Activated T-helper 2 cell treated with anti-CD3 and anti-CD28 coated beads, Interferon-gamma antibody, Interleukin-2, Interleukin-4, amounts not matched to agents 10 μg/mL and 5 μg/mL and 100 μg/mL, durations not matched to agents 14 hours and 24 hours and 36 hours (primary cell): Measurements from ENCODE around the gene RAB3C. TPM values are rescaled to one million over a fixed set of nuclear protein-coding genes. Genes with fewer than 3 reads are reported as not detected.

Experiments used
- DNase-seq: peaks from one replicate; pipeline ENCODE4 v3.0.0; 2021; ENCODE audit warnings: low spot score
- H3K27ac Mint-ChIP-seq: one replicate; pipeline ENCODE4 v1.8.0; 2021; ENCODE audit warnings: mixed read lengths
- H3K27me3 Mint-ChIP-seq: one replicate; pipeline ENCODE4 v1.8.0; 2021; ENCODE audit warnings: low read depth, mixed read lengths
- H3K36me3 Mint-ChIP-seq: one replicate; pipeline ENCODE4 v1.8.0; 2021; ENCODE audit warnings: low read depth, mixed read lengths
- H3K4me1 Mint-ChIP-seq: one replicate; pipeline ENCODE4 v1.8.0; 2021; ENCODE audit warnings: low read depth, mixed read lengths
- H3K4me3 Mint-ChIP-seq: one replicate; pipeline ENCODE4 v1.8.0; 2021; ENCODE audit warnings: low read depth, mild to moderate bottlenecking, moderate library complexity, mixed read lengths
- H3K9me3 Mint-ChIP-seq: one replicate; pipeline ENCODE4 v1.8.0; 2021; ENCODE audit warnings: mixed read lengths
- intact Hi-C: fragments of 100-400 bp; cut with micrococcal nuclease; formaldehyde crosslinking; loops from one replicate; pipeline ENCODE4 v1.15.1; 2023
- total RNA-seq: library from RNA; stranded (reverse); gene quantifications from 2 replicates; pipeline ENCODE4 v1.2.3, GENCODE V29; 2022

Gene RAB3C
- total RNA-seq, 1 donor from 2014 or later: not detected

DNA sequence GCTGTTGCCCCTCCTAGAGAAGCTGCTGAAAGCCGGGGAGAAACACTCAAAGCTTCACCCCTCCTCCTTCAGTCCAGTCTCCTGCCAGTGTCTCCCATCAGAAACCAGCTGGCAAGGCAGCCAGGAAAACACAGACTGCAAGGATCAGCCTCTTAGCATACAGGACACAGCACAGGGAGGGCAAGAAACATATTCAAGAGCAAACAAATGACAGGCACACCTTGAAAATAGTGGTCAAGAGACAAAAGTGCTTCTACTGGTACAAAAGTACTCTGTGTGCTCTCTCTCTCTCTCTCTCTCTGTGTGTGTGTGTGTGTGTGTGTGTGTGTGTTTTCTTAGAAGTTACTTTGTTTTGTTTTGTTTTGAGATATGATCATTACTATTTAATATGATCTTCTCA, 227.2 kb downstream of the RAB3C start:
- H3K27ac Mint-ChIP-seq: no peak overlapping the region
- no peak for DNase-seq
- no peaks in the 10 kb centered on the region for H3K4me1 Mint-ChIP-seq
- H3K4me3 Mint-ChIP-seq: no peak overlapping the region
- H3K36me3 Mint-ChIP-seq: no peaks in the 10 kb centered on the region
- no peaks in the 10 kb centered on the region for H3K9me3 Mint-ChIP-seq
- intact Hi-C loops: no loop called here
- H3K27me3 Mint-ChIP-seq: peaks cover 14% of the 10 kb centered on the region

DNA sequence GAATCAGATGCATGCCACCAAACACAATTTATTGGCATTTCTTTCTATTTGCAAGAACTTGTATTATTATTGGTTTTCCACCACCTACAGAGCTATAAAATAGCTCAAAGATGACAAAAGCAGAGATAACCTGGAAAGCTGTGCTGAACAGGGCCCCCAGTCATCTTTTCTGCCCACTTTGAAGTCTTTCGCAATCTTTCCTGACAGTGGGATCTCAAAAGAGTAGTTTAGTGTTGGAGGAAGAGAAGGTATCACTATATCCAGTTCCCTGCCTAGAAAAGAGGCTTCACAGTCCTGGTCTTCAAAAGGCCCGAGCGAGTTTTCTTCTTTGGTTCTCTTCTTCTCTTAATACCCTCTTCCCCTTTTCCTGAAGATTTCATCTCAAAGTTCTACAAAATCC, 231.0 kb downstream of the RAB3C start:
- Mint-ChIP-seq H3K36me3 (no peaks in the 10 kb centered on the region), H3K4me1 (no peaks in the 10 kb centered on the region), H3K4me3 (no peak overlapping the region), H3K27me3 (no peaks in the 10 kb centered on the region), H3K9me3 (no peaks in the 10 kb centered on the region), H3K27ac (no peak overlapping the region)
- DNase-seq: no peak
- intact Hi-C loops: no loop called here

DNA sequence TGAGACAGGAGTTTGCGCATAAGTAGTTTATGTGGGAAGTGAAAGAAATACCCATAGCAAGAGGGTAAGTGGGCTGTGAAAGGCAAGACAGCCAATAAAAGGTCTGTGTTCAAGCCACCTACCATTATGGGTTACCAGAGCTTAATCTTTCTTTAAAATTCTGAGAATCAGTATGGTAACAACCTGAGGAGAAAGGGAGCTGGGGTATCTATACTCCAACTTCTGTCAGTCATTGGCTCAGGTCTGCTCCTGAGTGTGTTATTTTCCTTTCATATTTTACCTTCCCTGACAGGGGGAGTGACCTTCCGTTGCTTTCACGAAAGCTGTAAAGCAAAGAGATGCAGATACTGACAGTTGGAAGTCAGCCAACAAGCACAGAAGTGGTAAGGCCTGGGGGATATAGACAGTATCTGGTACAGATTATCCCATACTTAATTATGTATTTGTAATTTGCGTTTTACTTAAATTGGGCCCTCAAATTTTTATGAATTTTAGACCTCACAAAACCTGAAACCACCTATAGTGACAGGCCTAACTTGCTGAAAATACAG, 233.4 kb downstream of the RAB3C start:
- no peak for DNase-seq
- Mint-ChIP-seq H3K27ac (no peak overlapping the region), H3K36me3 (no peaks in the 10 kb centered on the region), H3K27me3 (no peaks in the 10 kb centered on the region), H3K4me1 (no peaks in the 10 kb centered on the region), H3K9me3 (no peaks in the 10 kb centered on the region), H3K4me3 (no peak overlapping the region)
- intact Hi-C loops: no loop called here

DNA sequence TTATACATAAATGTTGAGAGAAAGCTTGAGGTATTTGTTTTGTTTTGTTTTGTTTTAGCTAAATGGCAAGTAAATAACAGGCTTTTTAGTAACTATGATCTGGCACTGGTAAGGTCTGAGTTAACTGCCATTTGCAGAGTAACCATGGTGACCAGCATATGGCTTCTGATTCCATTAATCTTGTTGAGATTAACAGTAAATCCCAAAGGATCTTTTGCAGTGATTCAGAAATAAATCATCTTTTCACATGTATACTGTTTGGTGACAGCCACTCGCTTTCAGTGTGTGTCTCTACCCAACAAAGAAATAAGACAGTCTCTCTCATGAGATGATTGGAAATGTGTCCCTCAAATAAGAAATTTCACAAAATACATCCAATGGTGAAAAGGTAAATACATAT, 235.6 kb downstream of the RAB3C start:
- H3K4me1 Mint-ChIP-seq: no peaks in the 10 kb centered on the region
- no peak overlapping the region for H3K27ac Mint-ChIP-seq
- intact Hi-C loops: no loop called here
- no peaks in the 10 kb centered on the region for H3K36me3 Mint-ChIP-seq
- no peak overlapping the region for H3K4me3 Mint-ChIP-seq
- DNase-seq: no peak
- H3K27me3 Mint-ChIP-seq: no peaks in the 10 kb centered on the region
- H3K9me3 Mint-ChIP-seq: no peaks in the 10 kb centered on the region

DNA sequence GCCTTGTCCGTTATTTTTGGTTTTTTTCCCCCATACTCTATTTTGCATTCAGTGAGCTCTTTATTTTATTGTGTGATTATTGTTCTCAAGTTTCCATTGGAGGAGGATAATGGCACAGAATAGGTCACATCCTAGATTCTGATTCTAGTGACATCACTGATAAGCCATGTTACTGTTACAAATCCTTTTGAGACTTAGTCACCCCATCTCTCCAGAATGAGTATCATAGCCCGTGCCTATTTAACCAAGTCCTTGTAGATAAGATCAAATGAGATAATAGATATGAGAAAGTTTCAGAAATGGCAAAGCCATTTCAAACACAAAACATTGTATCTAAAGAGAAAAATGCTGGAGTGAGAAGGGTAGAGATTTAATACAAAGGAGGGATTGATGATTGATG, 242.6 kb downstream of the RAB3C start:
- Mint-ChIP-seq H3K36me3 (no peaks in the 10 kb centered on the region), H3K9me3 (no peaks in the 10 kb centered on the region), H3K4me3 (no peak overlapping the region), H3K4me1 (peaks cover 6% of the 10 kb centered on the region), H3K27me3 (peaks cover 5% of the 10 kb centered on the region), H3K27ac (no peak overlapping the region)
- intact Hi-C loops: no loop called here
- DNase-seq: no peak

DNA sequence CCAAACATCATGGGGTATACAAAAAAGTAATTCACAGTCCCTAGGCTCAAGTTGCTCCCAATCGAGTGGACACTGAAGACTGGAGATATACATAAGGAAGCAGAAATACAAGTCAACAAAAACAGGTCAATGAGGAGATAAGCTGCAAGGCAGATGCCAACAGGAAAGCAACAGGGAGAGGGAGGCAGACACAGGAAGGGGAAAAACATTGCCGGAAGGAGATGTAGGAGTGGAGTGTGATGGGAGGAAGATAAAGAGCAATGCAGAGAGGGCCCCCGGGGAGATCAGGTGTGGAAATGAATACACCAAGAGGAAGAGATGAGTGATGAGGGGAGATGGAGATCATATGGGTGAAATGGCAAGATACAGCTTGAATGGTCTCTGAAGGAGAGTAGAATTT, 243.0 kb downstream of the RAB3C start:
- Mint-ChIP-seq H3K4me1 (peaks cover 6% of the 10 kb centered on the region), H3K36me3 (no peaks in the 10 kb centered on the region), H3K27me3 (peaks cover 5% of the 10 kb centered on the region), H3K9me3 (no peaks in the 10 kb centered on the region), H3K4me3 (no peak overlapping the region), H3K27ac (no peak overlapping the region)
- DNase-seq: no peak
- intact Hi-C loops: no loop called here

DNA sequence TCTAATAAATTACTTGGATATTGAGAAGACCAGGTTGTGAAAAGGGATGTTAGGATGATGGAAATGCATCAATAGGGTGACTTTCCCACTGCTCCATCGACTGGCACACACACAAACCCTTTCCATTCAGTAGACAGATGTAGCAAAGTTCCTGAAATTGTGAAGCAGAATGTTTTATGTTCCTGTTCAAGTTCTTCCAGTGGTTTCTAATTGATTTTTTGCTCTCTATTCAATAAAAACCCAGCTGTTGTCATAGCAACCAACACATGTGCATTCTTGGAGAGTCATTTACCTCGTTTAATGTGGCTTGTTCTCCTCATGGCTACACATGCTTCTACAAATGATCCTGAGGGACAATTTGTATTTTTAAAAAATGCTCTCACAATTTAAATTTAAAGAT, 244.6 kb downstream of the RAB3C start:
- Mint-ChIP-seq H3K9me3 (no peaks in the 10 kb centered on the region), H3K4me3 (no peak overlapping the region), H3K36me3 (no peaks in the 10 kb centered on the region), H3K27ac (no peak overlapping the region), H3K4me1 (peaks cover 6% of the 10 kb centered on the region), H3K27me3 (peaks cover 5% of the 10 kb centered on the region)
- intact Hi-C loops: no loop called here
- DNase-seq: no peak

DNA sequence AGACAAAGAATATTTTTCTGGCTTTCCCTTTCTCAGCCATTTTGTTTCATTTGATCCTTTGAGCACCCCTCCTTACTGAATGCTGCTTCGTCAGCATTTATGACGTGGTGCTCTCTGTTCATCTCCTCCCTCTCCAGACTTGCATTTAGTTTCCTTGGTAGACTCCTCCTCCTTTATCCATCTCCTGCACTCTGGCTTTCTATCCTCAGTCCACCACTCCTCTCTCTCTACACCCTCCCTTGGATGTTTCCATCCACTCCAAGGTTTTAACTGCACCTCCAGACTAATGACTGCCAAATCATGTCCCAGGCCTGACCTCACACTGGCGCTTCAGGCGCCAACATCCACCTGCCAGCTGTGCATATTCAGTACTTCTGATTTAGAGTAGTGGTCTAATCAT, 245.4 kb downstream of the RAB3C start:
- no peaks in the 10 kb centered on the region for H3K9me3 Mint-ChIP-seq
- no peak overlapping the region for H3K4me3 Mint-ChIP-seq
- peaks cover 6% of the 10 kb centered on the region for H3K4me1 Mint-ChIP-seq
- no peak for DNase-seq
- H3K36me3 Mint-ChIP-seq: no peaks in the 10 kb centered on the region
- no peak overlapping the region for H3K27ac Mint-ChIP-seq
- intact Hi-C loops: no loop called here
- peaks cover 5% of the 10 kb centered on the region for H3K27me3 Mint-ChIP-seq

DNA sequence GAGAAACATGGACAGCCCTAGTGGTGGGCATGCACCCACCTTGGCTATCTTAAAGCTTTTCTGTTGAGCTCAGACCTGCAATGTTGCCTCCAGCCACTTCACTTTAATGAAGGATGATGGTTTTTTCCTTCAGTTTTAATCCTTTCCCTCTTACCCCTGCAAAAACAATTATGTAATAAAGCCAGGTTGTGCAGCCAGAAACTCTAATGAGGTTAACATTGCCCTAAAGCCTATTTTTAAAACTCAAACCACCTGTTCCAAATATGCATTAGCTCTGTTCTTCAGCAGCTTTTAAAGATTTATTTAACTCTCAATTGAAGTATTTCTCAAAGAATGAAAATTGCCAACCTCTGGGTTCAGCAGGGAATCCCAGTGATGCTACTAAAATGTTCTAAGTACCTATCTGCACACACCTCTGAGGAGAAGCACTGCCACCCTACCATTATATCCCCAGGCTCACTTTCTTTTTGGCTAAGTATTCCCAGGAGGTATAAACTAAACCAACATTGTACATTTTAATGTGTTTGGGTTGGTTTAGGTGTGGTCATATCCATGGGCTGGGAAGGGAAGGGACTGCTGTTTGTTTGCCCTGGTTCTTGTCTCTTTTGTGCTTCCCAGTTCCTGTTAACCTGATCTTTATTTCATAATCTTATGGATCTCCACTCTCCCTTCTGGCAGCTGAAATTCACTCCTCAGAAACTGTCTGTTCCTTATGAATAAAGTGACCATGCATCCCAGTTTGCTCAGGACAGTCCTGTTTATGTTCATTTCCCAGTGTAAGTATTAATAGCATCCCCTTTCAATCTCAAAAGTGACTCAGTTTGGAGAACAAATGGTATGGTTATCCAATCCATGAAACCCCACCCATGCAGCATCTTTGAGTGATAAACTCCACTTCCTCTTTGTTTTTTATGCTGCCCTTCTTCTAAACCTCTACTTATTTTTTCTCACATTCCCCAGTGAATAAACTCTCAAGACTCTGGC, 251.7 kb downstream of the RAB3C start:
- Mint-ChIP-seq H3K27ac (no peak overlapping the region), H3K27me3 (peaks cover 9% of the 10 kb centered on the region), H3K4me1 (no peaks in the 10 kb centered on the region), H3K9me3 (no peaks in the 10 kb centered on the region), H3K4me3 (no peak overlapping the region), H3K36me3 (no peaks in the 10 kb centered on the region)
- DNase-seq: no peak
- intact Hi-C loops: no loop called here

DNA sequence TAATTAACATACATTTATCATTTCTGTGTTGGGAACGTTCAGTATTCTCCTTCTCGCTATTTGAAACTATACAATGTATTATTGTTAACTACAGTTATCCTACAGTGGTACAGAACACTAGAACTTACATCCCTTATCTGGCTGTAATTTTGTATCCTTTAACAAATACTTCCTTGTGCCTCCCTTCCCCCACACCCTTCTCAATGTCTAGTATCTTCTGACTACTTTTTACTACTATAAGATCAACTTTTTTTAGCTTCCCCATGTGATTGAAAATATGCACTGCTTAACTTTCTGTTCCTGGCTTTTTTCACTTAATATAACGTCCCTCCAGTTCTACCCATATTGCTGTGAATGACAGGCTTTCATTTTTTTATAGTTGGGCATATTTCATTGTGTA, 253.5 kb downstream of the RAB3C start:
- no peaks in the 10 kb centered on the region for H3K9me3 Mint-ChIP-seq

DNA sequence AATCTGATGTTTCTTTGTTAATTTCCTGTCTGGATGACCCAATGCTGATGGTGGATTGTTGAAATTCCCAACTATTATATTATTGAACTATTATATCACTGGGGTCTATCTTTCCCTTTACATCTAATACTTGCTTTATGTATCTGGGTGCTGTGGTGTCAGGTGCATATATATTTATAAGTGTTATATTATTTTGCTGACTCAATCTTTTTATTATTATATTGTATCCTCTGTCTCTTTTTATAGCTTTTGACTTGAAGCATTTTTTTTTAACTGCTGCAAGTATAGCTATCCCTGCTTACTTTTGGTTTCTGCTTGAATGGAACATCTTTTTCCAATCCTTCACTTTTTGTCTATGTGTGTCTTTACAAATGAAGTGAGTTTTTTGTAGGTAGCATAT, 255.9 kb downstream of the RAB3C start:
- H3K27me3 Mint-ChIP-seq: peaks cover 9% of the 10 kb centered on the region
- H3K9me3 Mint-ChIP-seq: no peaks in the 10 kb centered on the region
- H3K4me3 Mint-ChIP-seq: no peak overlapping the region
- H3K27ac Mint-ChIP-seq: no peak overlapping the region
- H3K4me1 Mint-ChIP-seq: no peaks in the 10 kb centered on the region
- no peaks in the 10 kb centered on the region for H3K36me3 Mint-ChIP-seq
- intact Hi-C loops: no loop called here
- no peak for DNase-seq

More for the DNA sequence above, 253.5 kb downstream of the RAB3C start:
- Mint-ChIP-seq H3K4me1 (no peaks in the 10 kb centered on the region), H3K36me3 (no peaks in the 10 kb centered on the region), H3K27ac (no peak overlapping the region), H3K27me3 (peaks cover 9% of the 10 kb centered on the region), H3K4me3 (no peak overlapping the region)
- intact Hi-C loops: no loop called here
- no peak for DNase-seq

DNA sequence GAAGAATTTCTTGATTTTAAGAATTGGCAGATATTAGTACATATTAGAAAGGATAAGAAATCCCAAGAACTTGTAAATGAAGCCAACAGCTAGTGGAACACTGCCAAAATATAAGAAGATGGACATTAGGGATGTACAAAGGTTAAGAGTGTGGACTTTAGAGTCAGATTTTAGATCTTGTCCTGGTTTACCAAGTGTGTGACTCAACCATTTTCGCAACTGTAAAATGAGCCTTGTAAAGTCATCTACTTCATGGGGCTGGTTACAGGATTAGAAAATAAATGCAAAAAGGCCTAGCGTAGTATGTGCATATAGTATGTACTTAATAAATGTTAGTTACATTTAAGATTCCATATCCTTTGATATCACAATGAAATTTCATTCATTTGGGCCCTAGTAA, 260.0 kb downstream of the RAB3C start:
- H3K36me3 Mint-ChIP-seq: no peaks in the 10 kb centered on the region
- H3K4me3 Mint-ChIP-seq: no peak overlapping the region
- no peaks in the 10 kb centered on the region for H3K4me1 Mint-ChIP-seq
- no peaks in the 10 kb centered on the region for H3K9me3 Mint-ChIP-seq
- intact Hi-C loops: no loop called here
- H3K27ac Mint-ChIP-seq: no peak overlapping the region
- peaks cover 9% of the 10 kb centered on the region for H3K27me3 Mint-ChIP-seq
- no peak for DNase-seq

DNA sequence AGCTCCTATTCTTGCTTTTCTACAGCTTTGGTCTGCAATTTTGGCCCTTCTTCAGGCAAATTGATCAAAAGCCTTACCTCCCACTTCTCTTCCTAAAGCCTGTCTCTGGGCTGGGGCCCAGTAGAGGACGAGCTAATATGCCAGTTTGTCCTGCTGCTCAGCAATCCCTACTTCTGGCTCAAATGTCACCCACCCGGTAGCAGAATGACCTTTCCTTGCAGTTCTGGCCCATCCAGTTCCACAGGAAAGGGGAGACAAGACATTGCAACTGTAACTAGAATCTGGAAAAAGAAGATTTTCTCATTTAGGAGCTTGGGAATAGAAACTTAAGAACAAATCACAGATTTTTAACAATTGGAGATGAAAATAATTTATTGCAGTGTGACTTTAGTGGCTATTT, 261.5 kb downstream of the RAB3C start:
- Mint-ChIP-seq H3K36me3 (no peaks in the 10 kb centered on the region), H3K27ac (no peak overlapping the region), H3K9me3 (no peaks in the 10 kb centered on the region), H3K4me1 (no peaks in the 10 kb centered on the region), H3K27me3 (peaks cover 9% of the 10 kb centered on the region), H3K4me3 (no peak overlapping the region)
- DNase-seq: no peak
- intact Hi-C loops: no loop called here
